Keratinocyte (primary cell): Measurements from ENCODE around the gene METTL2A.

Experiments used
- CTCF ChIP-seq, 3 experiments: IDR thresholded peaks in 1 of 3; conservative IDR thresholded peaks in 1 of 3; optimal IDR thresholded peaks in 1 of 3; 2 replicates in 2 of 3; 3 replicates in 1 of 3; pipeline versions ENCODE3 to v1.5.1; 2011; ENCODE audit warnings: low read length in 3 of 3, mild to moderate bottlenecking in 3 of 3, moderate library complexity in 2 of 3, control low read depth in 1 of 3, inconsistent platforms in 1 of 3; ENCODE audit not compliant: insufficient read depth in 2 of 3; ENCODE audit errors: extremely low read depth in 1 of 3
- EZH2 ChIP-seq: IDR thresholded peaks from one replicate; pipeline ENCODE4 v1.6.1; 2012; ENCODE audit warnings: inconsistent platforms, mild to moderate bottlenecking, low read length, moderate library complexity

- TF ChIP-seq CTCF (optimal IDR thresholded peaks at IDR 0.05 in 1 of 3, IDR thresholded peaks at IDR 0.05 in 1 of 3, conservative IDR thresholded peaks at IDR 0.05 in 1 of 3; ENCODE audit: extremely low read depth in 1 of 3, insufficient read depth in 2 of 3, low read length in 3 of 3) (no peak), EZH2 (no peak)
Observed at GRCh38 chr17:62380253-62380652, 43.4 kb upstream of the METTL2A start, which contains the start of gene EFCAB3.
